Measurements from ENCODE around the gene GP5.

The GP5 gene

GRCh38 chr3:194346621-194347020 is 52.4 kb downstream of the GP5 start:
- no peak for DNase-seq

GRCh38 chr3:194346035-194346434 is 53.0 kb downstream of the GP5 start:
- DNase-seq, result no peak

Data from eye (tissue), 1 donor.